Keratinocyte (primary cell): ENCODE measurements around the gene NF2. TPM values are rescaled to one million over a fixed set of nuclear protein-coding genes. Genes with fewer than 3 reads are reported as not detected.

Source experiments
- DNase-seq: peaks from one replicate; pipeline ENCODE4 v3.0.0-alpha.2; 2011; ENCODE audit warnings: low read depth, missing footprints, low spot score
- FAIRE-seq: peaks from 2 replicates; lab custom pipeline; 2011; peaks lifted over from hg19 to GRCh38; lab: Jason Lieb, UNC
- H2AFZ ChIP-seq: 2 replicates; pipeline ENCODE4 v1.6.0; 2012; ENCODE audit warnings: low read length, control low read depth, inconsistent platforms; ENCODE audit not compliant: control insufficient read depth
- H3K27ac ChIP-seq: 2 replicates; pipeline ENCODE4 v1.5.1; 2011; ENCODE audit warnings: low read length; ENCODE audit not compliant: control insufficient read depth, insufficient read depth
- H3K27me3 ChIP-seq: 3 replicates; pipeline ENCODE4 v1.6.0; 2011; ENCODE audit warnings: low read length; ENCODE audit not compliant: control insufficient read depth, insufficient read depth; ENCODE audit errors: extremely low read depth
- H3K36me3 ChIP-seq, 2 experiments: 2 replicates in 1 of 2; 3 replicates in 1 of 2; pipeline ENCODE4 v1.5.1; 2011; ENCODE audit warnings: low read length in 2 of 2, mild to moderate bottlenecking in 1 of 2; ENCODE audit not compliant: control insufficient read depth in 2 of 2, insufficient read depth in 2 of 2; ENCODE audit errors: extremely low read depth in 1 of 2
- H3K4me1 ChIP-seq: 3 replicates; pipeline ENCODE4 v1.5.1; 2011; ENCODE audit warnings: low read length; ENCODE audit not compliant: control insufficient read depth, insufficient read depth; ENCODE audit errors: extremely low read depth
- H3K4me2 ChIP-seq: 3 replicates; pipeline ENCODE4 v1.6.0; 2011; ENCODE audit warnings: low read depth, low read length; ENCODE audit not compliant: control insufficient read depth, insufficient read depth; ENCODE audit errors: extremely low read depth
- H3K4me3 ChIP-seq, 3 experiments: fragments of 200-600 bp in 1 of 3; sonication (generic) in 1 of 3; 2 replicates in 2 of 3; 3 replicates in 1 of 3; pipeline ENCODE4 v1.5.1; 2011 to 2016; ENCODE audit warnings: low read length in 3 of 3, mild to moderate bottlenecking in 3 of 3, control low read depth in 2 of 3, inconsistent platforms in 1 of 3, low read depth in 1 of 3, mixed read lengths in 1 of 3, mixed run types in 1 of 3, moderate library complexity in 1 of 3; ENCODE audit not compliant: control insufficient read depth in 2 of 3, insufficient read depth in 2 of 3; ENCODE audit errors: extremely low read depth in 1 of 3
- H3K79me2 ChIP-seq: 2 replicates; pipeline ENCODE4 v1.6.0; 2012; ENCODE audit warnings: low read length; ENCODE audit not compliant: control insufficient read depth, insufficient read depth
- H3K9ac ChIP-seq: 3 replicates; pipeline ENCODE4 v1.6.0; 2011; ENCODE audit warnings: low read length; ENCODE audit not compliant: control insufficient read depth, insufficient read depth; ENCODE audit errors: extremely low read depth
- H3K9me1 ChIP-seq: 3 replicates; pipeline ENCODE4 v1.6.0; 2011; ENCODE audit warnings: low read length; ENCODE audit not compliant: control insufficient read depth, insufficient read depth; ENCODE audit errors: extremely low read depth
- H3K9me3 ChIP-seq: 2 replicates; pipeline ENCODE4 v1.5.1; 2012; ENCODE audit warnings: low read depth, low read length; ENCODE audit not compliant: control insufficient read depth
- H4K20me1 ChIP-seq: 3 replicates; pipeline ENCODE4 v1.6.0; 2011; ENCODE audit warnings: low read length; ENCODE audit not compliant: control insufficient read depth, insufficient read depth; ENCODE audit errors: extremely low read depth
- EZH2 ChIP-seq: IDR thresholded peaks from one replicate; pipeline ENCODE4 v1.6.1; 2012; ENCODE audit warnings: inconsistent platforms, mild to moderate bottlenecking, low read length, moderate library complexity
- dilution Hi-C: fragments of 300-500 bp; cut with MboI; formaldehyde crosslinking; loops from one replicate; pipeline ENCODE4 v1.7.0; 2020; ENCODE audit warnings: low sequenced_read_pairs; ENCODE audit not compliant: extremely low pct_ligation_motif_present
- polyA plus RNA-seq, 5 experiments: library from polyadenylated mRNA; depleted of rRNA in 3 of 5; stranded (reverse) in 3 of 5; stranded (forward) in 1 of 5; unstranded in 1 of 5; fragments of >200 nt; gene quantifications; 1 replicate in 1 of 5; 2 replicates in 3 of 5; 3 replicates in 1 of 5; pipeline versions ENCODE4 v1.2.1 to v1.2.3, GENCODE V29; 2011 to 2012; ENCODE audit warnings: missing spikeins in 2 of 5, low read depth in 1 of 5, low replicate concordance in 1 of 5
- TF ChIP-seq, protein P1 (sequence below), 3 experiments: IDR thresholded peaks in 1 of 3; conservative IDR thresholded peaks in 1 of 3; optimal IDR thresholded peaks in 1 of 3; 2 replicates in 2 of 3; 3 replicates in 1 of 3; pipeline versions ENCODE3 to v1.5.1; 2011; ENCODE audit warnings: low read length in 3 of 3, mild to moderate bottlenecking in 3 of 3, moderate library complexity in 2 of 3, control low read depth in 1 of 3, inconsistent platforms in 1 of 3; ENCODE audit not compliant: insufficient read depth in 2 of 3; ENCODE audit errors: extremely low read depth in 1 of 3

Gene NF2
- polyA plus RNA-seq, 1 donor (not counting 4 experiments of a cell fraction or from before 2014, with no cell fraction given), result 50.2 TPM

DNA sequence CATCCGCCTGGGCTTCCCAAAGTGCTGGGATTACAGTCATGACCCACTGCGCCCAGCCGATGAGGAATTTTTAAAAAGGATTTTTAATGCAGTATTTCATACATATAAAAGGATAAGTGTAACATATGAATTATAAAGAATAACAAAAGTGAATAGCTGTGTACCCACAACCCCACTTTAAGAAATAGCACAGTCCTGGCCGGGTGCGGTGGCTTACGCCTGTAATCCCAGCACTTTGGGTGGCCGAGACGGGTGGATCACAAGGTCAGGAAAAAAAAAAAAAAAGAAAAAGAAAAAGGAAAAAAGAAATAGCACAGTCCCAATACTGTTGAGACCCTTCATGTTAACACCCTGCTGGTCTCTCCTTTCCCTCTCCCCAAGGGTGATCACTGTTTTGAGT lies 62.1 kb downstream of the NF2 start:
- H3K9me1 ChIP-seq, result no peaks in the 10 kb centered on the region
- TF ChIP-seq, protein P1, sequence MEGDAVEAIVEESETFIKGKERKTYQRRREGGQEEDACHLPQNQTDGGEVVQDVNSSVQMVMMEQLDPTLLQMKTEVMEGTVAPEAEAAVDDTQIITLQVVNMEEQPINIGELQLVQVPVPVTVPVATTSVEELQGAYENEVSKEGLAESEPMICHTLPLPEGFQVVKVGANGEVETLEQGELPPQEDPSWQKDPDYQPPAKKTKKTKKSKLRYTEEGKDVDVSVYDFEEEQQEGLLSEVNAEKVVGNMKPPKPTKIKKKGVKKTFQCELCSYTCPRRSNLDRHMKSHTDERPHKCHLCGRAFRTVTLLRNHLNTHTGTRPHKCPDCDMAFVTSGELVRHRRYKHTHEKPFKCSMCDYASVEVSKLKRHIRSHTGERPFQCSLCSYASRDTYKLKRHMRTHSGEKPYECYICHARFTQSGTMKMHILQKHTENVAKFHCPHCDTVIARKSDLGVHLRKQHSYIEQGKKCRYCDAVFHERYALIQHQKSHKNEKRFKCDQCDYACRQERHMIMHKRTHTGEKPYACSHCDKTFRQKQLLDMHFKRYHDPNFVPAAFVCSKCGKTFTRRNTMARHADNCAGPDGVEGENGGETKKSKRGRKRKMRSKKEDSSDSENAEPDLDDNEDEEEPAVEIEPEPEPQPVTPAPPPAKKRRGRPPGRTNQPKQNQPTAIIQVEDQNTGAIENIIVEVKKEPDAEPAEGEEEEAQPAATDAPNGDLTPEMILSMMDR (optimal IDR thresholded peaks at IDR 0.05 in 1 of 3, IDR thresholded peaks at IDR 0.05 in 1 of 3, conservative IDR thresholded peaks at IDR 0.05 in 1 of 3; ENCODE audit: extremely low read depth in 1 of 3, insufficient read depth in 2 of 3, low read length in 3 of 3), result no peak
- TF ChIP-seq EZH2, result no peak
- DNase-seq (no peak), FAIRE-seq (no peak)
- no peak overlapping the region for H3K9ac ChIP-seq
- H3K27me3 ChIP-seq, result no peaks in the 10 kb centered on the region
- H3K36me3 ChIP-seq, result peaks cover 28 to 37% of the 10 kb centered on the region in 2 experiments
- H2AFZ ChIP-seq, result no peak overlapping the region
- H3K27ac ChIP-seq, result no peak overlapping the region
- H4K20me1 ChIP-seq, result no peaks in the 10 kb centered on the region
- no peak overlapping the region for H3K4me2 ChIP-seq
- H3K4me3 ChIP-seq, result no peak overlapping the region
- H3K79me2 ChIP-seq, result no peaks in the 10 kb centered on the region
- dilution Hi-C loops, result no loop called here
- H3K4me1 ChIP-seq, result peaks cover 14% of the 10 kb centered on the region
- no peaks in the 10 kb centered on the region for H3K9me3 ChIP-seq

DNA sequence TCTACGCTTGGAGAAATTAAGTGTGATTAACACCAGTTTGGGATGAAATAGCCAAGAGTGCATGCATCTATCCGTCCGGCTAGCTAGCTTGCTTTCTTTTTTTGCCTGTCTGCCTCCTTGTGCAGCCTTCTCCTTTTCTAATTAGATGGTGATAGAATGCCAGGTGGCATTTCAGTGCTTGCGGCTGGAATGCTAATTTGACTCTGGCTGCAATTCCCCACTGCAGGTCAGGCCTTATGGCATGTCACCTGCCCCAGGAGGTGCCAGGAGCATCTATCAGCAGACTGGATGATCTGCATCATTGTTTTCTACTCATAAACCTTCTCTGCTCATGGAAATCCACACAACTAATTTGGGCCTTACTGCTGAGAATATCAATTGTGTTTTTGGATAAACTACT lies 65.2 kb downstream of the NF2 start:
- Histone ChIP-seq H3K79me2 (peaks cover 2% of the 10 kb centered on the region), H3K4me3 (no peak overlapping the region), H4K20me1 (no peaks in the 10 kb centered on the region), H3K9me1 (no peaks in the 10 kb centered on the region), H3K27me3 (no peaks in the 10 kb centered on the region), H3K27ac (no peak overlapping the region), H2AFZ (no peak overlapping the region), H3K4me1 (no peaks in the 10 kb centered on the region), H3K9ac (no peak overlapping the region), H3K9me3 (no peaks in the 10 kb centered on the region), H3K36me3 (peaks cover 40 to 43% of the 10 kb centered on the region in 2 experiments), H3K4me2 (no peak overlapping the region)
- DNase-seq (no peak), FAIRE-seq (no peak)
- dilution Hi-C loops, result no loop called here
- TF ChIP-seq, protein P1 (optimal IDR thresholded peaks at IDR 0.05 in 1 of 3, IDR thresholded peaks at IDR 0.05 in 1 of 3, conservative IDR thresholded peaks at IDR 0.05 in 1 of 3; ENCODE audit: extremely low read depth in 1 of 3, insufficient read depth in 2 of 3, low read length in 3 of 3), result no peak
- TF ChIP-seq EZH2, result no peak
